Measurements from ENCODE around the gene BBS4.
"Not testable (repeated sequence)": the region's sequence is repeated elsewhere in the genome, so short reads cannot be mapped to it uniquely, and the experiment has no call there.

Gene BBS4

GRCh38 chr15:72656014-72656413, 30.0 kb upstream of the BBS4 start:
- H3K9me2 ChIP-seq (replicated peaks; ENCODE audit: control insufficient read depth, low read length); H3K36me3 ChIP-seq (ENCODE audit: control insufficient read depth, low read length); H4K20me1 ChIP-seq (ENCODE audit: control insufficient read depth, insufficient read depth, low read depth, low read length): not testable (repeated sequence)

GRCh38 chr15:72661081-72661480, 24.9 kb upstream of the BBS4 start:
- not testable (repeated sequence) for H3K27me3 ChIP-seq (ENCODE audit: control insufficient read depth, low read length); H3K4me1 ChIP-seq (ENCODE audit: control insufficient read depth, low read length); H3K4me2 ChIP-seq (ENCODE audit: low read length); H3K9me3 ChIP-seq (ENCODE audit: control insufficient read depth, insufficient read depth, low read length); H3K27ac ChIP-seq (ENCODE audit: low read depth, low read length); H3K9me2 ChIP-seq (replicated peaks; ENCODE audit: control insufficient read depth, low read length); H3K4me3 ChIP-seq (ENCODE audit: low read length); H3F3A ChIP-seq (ENCODE audit: control insufficient read depth, insufficient read depth); H4K20me1 ChIP-seq (ENCODE audit: control insufficient read depth, insufficient read depth, low read depth, low read length); H3K79me2 ChIP-seq (ENCODE audit: control insufficient read depth, low read length); H3K36me3 ChIP-seq (ENCODE audit: control insufficient read depth, low read length)

More at GRCh38 chr15:72656014-72656413, 30.0 kb upstream of the BBS4 start:
- H3K9me3 ChIP-seq (ENCODE audit: control insufficient read depth, insufficient read depth, low read length); H3F3A ChIP-seq (ENCODE audit: control insufficient read depth, insufficient read depth); H3K27ac ChIP-seq (ENCODE audit: low read depth, low read length); H3K4me3 ChIP-seq (ENCODE audit: low read length); H3K79me2 ChIP-seq (ENCODE audit: control insufficient read depth, low read length); H3K4me1 ChIP-seq (ENCODE audit: control insufficient read depth, low read length); H3K4me2 ChIP-seq (ENCODE audit: low read length); H3K27me3 ChIP-seq (ENCODE audit: control insufficient read depth, low read length): not testable (repeated sequence)

- H3K27ac ChIP-seq (ENCODE audit: low read depth, low read length); H3K9me2 ChIP-seq (replicated peaks; ENCODE audit: control insufficient read depth, low read length); H3K79me2 ChIP-seq (ENCODE audit: control insufficient read depth, low read length); H3F3A ChIP-seq (ENCODE audit: control insufficient read depth, insufficient read depth); H3K9me3 ChIP-seq (ENCODE audit: control insufficient read depth, insufficient read depth, low read length); H3K4me2 ChIP-seq (ENCODE audit: low read length); H3K4me3 ChIP-seq (ENCODE audit: low read length); H4K20me1 ChIP-seq (ENCODE audit: control insufficient read depth, insufficient read depth, low read depth, low read length); H3K36me3 ChIP-seq (ENCODE audit: control insufficient read depth, low read length); H3K4me1 ChIP-seq (ENCODE audit: control insufficient read depth, low read length); H3K27me3 ChIP-seq (ENCODE audit: control insufficient read depth, low read length): not testable (repeated sequence)
Measured at GRCh38 chr15:72663931-72664330, 22.1 kb upstream of the BBS4 start.

- not testable (repeated sequence) for H3K9me3 ChIP-seq (ENCODE audit: control insufficient read depth, insufficient read depth, low read length); H3K27me3 ChIP-seq (ENCODE audit: control insufficient read depth, low read length); H4K20me1 ChIP-seq (ENCODE audit: control insufficient read depth, insufficient read depth, low read depth, low read length); H3K36me3 ChIP-seq (ENCODE audit: control insufficient read depth, low read length); H3K4me2 ChIP-seq (ENCODE audit: low read length); H3K4me3 ChIP-seq (ENCODE audit: low read length); H3K79me2 ChIP-seq (ENCODE audit: control insufficient read depth, low read length); H3K27ac ChIP-seq (ENCODE audit: low read depth, low read length); H3K9me2 ChIP-seq (replicated peaks; ENCODE audit: control insufficient read depth, low read length); H3K4me1 ChIP-seq (ENCODE audit: control insufficient read depth, low read length); H3F3A ChIP-seq (ENCODE audit: control insufficient read depth, insufficient read depth)
Measured at GRCh38 chr15:72665706-72666105, 20.3 kb upstream of the BBS4 start.

- not testable (repeated sequence) for H3F3A ChIP-seq (ENCODE audit: control insufficient read depth, insufficient read depth); H3K9me3 ChIP-seq (ENCODE audit: control insufficient read depth, insufficient read depth, low read length); H3K36me3 ChIP-seq (ENCODE audit: control insufficient read depth, low read length); H3K4me3 ChIP-seq (ENCODE audit: low read length); H3K4me1 ChIP-seq (ENCODE audit: control insufficient read depth, low read length); H3K79me2 ChIP-seq (ENCODE audit: control insufficient read depth, low read length); H4K20me1 ChIP-seq (ENCODE audit: control insufficient read depth, insufficient read depth, low read depth, low read length); H3K9me2 ChIP-seq (replicated peaks; ENCODE audit: control insufficient read depth, low read length); H3K4me2 ChIP-seq (ENCODE audit: low read length); H3K27ac ChIP-seq (ENCODE audit: low read depth, low read length)
- H3K27me3 ChIP-seq (ENCODE audit: control insufficient read depth, low read length), result peaks cover 22% of the 10 kb centered on the region
Measured at GRCh38 chr15:72669803-72670202, 16.2 kb upstream of the BBS4 start.

- not testable (repeated sequence) for H4K20me1 ChIP-seq (ENCODE audit: control insufficient read depth, insufficient read depth, low read depth, low read length); H3K27ac ChIP-seq (ENCODE audit: low read depth, low read length); H3K9me3 ChIP-seq (ENCODE audit: control insufficient read depth, insufficient read depth, low read length); H3K36me3 ChIP-seq (ENCODE audit: control insufficient read depth, low read length); H3K4me1 ChIP-seq (ENCODE audit: control insufficient read depth, low read length); H3F3A ChIP-seq (ENCODE audit: control insufficient read depth, insufficient read depth); H3K9me2 ChIP-seq (replicated peaks; ENCODE audit: control insufficient read depth, low read length); H3K79me2 ChIP-seq (ENCODE audit: control insufficient read depth, low read length)
- H3K4me2 ChIP-seq (ENCODE audit: low read length), result peak overlapping the region; percentile 65
- peak; percentile 82 for TF ChIP-seq CTCF (IDR thresholded peaks at IDR 0.05; ENCODE audit: low read depth, low read length, poor library complexity, severe bottlenecking)
- H3K4me3 ChIP-seq (ENCODE audit: low read length), result peak overlapping the region; percentile 52
- H3K27me3 ChIP-seq (ENCODE audit: control insufficient read depth, low read length), result peaks cover 22% of the 10 kb centered on the region
Measured at GRCh38 chr15:72670656-72671352, 15.2 kb upstream of the BBS4 start.

Measured in DOHH2 (cell line).